GM21423 (cell line): ENCODE data around the gene MTTP.

Experiments used
- ATAC-seq: cut with Tn5 transposase; IDR thresholded peaks from one replicate; pipeline ENCODE4 v1.9.1; 2021; ENCODE audit warnings: mild to moderate bottlenecking, moderate library complexity; ENCODE audit not compliant: unreplicated experiment

MTTP gene

DNA sequence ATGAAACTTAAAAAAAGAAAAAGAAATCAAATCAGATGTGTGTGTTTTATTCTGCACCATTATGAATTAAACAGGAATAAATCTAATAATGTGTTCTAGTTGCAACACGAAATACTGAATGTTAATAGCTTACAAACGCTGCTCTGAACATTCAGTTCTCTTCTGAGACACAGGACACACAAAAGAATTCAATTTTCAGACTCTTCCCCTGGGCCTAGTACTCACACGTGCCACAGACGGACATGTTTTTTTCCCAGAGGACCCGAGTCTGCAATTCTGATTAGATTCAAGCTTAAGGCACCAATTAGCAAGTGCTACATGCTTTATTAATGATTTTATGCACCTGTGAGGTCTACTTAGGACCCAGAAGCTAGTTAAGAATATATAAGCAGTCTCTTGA is 62.5 kb downstream of the MTTP start:
- ATAC-seq, result no peak

DNA sequence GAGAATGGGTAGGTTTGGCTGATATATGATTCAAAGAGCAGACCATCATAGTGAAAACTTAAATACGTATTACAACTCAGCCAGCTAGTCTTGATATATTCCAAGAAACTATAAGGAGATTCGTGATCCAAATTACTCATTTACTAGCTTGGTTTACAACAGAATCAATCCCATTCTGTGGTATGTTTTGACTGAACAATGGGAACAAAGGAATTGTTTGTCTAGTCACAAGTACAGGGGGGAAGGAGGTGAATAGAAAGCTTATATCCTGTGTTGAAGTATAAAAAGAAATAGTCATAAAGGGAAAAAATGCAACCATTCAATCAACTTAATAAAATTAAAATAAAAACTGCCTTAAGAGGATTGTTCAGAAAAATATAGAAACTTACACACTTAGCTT is 66.1 kb downstream of the MTTP start:
- ATAC-seq, result no peak

DNA sequence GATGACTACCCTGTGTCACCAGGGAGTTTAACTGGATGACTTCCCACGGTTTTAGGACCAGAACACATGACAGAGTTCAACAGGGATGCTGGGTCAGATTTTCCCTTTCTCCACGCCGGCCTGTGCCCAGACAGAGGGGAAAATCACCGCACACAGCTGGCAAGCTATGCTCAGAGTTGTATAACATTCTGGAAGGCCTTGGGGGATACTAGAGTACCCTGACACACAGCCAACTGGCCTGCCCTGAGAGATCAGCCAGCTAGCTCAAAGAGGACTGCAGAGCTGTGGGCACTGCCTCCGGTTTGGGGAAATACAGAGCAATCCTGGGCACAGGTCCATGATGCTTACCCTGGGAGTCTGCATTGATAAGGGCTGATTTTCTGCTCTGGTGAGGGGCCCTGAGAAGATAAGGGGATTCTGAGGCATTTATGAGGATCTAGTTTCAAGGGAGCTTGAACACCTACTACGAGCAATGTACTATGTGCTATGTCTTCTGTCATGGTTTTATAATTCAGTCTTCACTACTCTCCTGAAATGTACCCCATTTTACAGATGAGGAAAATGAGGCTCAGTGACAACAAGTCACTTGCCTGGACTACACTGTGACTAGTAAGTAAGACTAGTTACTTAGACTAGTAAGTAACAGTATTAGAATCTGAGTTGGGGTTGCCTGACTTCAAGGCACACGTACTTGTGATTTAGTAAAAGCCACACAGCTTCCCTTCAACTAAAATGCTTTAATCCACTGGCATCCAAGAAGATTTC is 68.3 kb downstream of the MTTP start:
- ATAC-seq, result no peak

GRCh38 chr4:99644453-99644852 is 69.8 kb downstream of the MTTP start:
- ATAC-seq, result no peak

DNA sequence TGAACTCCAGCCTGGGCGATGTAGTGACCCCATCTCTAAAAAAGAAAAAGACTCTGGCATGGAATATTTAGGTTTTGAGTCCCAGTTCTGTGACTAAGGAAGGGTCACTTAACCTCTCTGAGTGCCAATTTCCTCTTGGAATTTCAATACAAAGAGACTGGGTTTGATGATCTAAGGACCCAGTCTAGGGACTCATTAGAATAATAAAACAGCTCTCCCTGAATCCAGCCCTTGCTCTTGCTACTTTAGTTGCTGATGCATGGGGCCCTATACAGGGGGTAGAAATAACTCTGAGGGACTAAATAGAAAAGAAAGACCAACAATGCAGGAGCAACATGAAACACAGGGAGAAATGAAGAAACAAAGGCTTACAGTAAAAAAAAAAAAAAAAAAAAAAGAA is 70.4 kb downstream of the MTTP start:
- no peak for ATAC-seq

DNA sequence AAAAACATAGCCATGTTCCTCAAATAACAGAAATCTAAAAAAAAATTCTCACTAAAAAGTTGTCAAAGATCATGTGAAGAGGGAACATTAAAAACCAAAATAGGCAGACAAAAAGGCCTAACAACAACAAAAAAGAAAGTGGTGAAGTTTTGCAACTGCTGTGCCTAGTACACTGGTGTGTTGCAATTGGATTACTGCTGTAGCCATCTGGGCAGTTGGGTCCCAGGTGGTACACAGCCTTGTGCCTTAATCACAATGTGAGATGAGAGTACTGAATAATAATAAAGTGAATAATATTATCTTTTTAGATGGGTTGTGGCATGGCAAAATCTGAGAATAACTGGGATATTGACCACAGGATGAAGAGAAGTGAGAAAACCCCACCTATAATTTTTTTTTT is 71.0 kb downstream of the MTTP start:
- ATAC-seq, result no peak

DNA sequence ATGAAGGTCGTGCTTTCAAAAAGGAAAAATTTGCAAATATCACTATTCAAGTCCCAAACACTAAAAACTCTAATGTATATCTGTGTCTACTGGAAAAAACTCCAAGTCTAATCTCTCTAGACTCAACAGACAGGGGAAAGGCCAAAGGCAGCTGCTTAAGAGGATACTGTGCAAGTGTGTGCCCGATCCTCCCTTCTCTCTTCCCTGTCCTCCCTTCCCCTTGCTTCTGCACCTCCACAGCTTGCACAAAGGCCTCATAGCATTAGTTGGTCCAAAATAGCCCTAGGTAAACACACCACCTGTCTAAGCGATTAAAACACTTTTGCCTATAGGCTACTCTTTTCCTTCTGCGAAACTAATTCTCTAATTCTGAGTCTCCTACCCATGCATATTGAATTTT is 72.4 kb downstream of the MTTP start:
- no peak for ATAC-seq

- no peak for ATAC-seq
Observed at GRCh38 chr4:99648321-99648720, 73.7 kb downstream of the MTTP start.

- ATAC-seq, result no peak
Observed at GRCh38 chr4:99649208-99649607, 74.6 kb downstream of the MTTP start.

DNA sequence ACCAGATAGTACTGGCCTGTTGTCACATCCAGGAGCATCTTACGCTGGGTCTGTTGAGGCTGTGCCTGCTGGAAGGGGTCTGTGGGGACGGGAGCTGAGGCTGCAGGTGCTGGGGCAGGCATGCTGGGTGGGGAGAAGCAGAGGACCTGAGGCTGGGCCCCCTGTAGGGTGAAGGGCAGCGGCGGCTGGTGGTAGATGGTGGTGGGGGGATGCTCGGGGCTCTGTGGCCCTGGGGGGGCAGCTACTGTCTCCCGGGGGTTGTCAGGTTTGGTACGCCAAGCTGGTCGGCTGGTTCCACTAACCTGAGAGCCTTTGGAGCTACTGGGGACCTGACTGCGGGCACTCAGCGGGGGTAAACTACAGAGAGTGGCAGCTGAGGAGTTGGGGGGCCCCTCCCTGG is 75.2 kb downstream of the MTTP start:
- ATAC-seq, result no peak

DNA sequence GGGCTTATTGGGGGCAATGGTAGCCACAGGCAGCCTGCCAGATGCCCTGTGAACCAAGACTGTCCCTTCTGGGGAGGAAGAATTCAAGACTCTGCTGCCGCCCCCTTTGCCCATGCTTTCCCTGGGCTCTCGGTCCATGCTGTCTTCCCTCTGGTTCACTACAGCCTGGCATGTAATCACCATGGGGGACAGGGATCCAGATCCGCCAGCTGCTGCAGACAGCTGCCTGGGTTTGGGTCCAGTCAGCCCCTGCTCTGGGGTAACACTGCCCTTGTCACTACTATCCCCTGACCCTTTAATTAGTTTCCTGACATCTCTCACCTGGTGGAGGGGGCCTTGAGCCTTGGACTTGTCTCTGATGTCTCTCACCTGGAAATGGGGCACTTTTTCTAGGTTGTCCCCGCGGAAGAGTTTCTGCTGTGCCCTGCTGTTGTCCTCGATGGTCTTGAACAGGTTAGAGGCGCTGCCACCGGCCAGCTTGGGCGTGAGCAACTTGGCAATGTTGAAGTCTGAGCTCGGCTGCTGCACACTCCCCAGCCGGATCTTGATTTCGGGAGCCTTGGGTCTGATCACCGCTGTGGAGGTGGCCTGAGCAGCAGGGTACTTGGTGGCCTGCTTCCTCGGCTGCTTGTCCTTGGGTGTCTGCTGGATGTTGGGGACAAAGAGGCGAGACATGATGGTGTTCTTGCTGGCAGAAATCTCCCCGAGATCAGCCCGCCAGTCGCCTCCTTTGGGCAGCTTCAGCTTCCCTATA is 76.6 kb downstream of the MTTP start:
- no peak for ATAC-seq

DNA sequence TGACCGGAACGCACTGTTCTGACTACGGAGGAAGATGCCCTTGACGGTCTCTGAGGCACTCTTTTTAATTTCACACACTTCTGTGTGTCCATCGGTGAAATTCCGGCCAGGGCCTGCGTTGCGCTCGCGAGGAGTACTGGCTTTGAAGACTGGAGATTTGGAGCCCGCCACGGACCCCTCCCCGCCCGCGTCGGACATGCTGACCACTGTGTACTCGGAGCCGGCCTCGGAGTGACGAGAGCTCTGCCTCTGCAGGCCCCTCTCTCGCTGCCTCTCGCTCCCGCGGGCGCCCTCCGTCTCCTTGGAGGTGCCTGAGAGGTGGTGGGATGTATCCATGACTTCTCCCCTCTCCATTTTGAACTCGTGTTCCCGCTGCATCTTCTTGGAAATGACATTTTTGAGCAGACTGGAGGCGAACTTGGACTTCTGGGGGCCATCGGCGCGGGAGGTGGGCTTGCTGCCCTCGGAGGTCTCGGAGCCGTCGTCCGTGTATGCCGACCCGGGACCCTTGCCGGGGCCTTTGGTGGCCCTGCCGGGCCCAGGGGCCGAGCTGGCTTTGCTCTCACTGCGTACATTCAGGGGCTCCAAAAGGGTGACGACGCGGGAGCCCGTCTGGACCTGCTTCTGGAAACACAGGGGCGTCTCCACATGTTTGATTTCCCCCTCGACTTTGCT is 77.3 kb downstream of the MTTP start:
- no peak for ATAC-seq

DNA sequence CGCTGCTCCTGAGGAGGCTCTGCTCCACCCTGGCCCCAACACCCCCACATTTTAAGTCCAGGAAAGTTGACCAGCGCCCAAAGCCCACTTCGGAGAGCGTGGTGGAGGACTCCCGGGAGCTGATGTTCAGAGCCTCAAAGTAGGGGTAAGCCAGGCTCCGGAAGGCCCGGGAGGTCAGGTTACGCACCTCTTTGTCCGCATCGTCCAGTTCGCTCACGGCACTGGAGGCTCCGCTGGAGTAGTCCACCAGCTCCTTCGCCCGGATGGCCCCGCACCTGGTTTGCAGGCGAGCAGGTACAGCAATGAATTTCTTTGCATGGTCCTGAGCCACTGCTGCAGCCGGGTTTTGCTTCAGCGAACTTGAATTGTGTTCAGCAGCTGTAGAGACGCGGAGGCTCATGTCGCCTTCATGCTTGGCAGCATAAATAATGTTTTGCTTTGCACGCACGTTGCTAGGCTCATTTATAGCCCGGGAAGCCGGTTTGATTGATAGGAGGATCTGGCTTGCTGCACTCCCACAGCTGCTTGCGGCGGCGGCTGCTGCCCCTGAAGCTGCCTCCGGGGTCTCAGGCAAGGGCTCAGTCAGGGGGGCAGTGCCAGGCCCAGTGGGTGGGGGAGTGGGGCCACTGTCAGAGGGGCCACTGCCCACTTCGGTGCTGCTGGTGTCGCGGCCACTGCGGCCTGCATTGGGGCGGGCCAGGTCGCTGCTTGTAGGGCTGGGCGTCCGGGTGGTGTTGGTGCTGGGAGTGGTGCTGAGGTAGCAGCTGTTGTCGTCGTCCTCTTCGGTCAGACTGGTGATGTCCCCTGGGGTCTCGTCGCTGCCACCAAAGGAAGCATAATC is 78.2 kb downstream of the MTTP start:
- ATAC-seq, result no peak

DNA sequence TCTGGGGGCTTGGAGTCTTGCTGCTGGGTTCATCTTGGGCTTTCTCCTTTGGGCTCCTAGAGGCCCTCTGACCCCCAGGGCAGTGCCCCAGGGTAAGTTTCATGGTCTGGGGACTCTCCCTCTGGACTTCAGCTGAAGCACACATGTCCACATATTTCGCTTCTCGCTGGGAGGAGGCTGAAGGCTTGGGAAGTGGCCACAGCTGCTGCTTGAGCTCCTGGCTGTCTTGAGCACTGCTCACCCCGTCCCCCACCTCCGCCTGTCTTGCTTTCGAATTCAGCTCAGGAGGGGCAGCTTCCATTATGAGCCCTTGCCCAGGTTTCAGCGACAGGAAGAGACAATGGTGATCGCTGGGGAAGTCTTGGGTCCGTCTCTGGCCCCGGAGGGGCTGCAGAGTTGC is 79.3 kb downstream of the MTTP start:
- ATAC-seq, result no peak

DNA sequence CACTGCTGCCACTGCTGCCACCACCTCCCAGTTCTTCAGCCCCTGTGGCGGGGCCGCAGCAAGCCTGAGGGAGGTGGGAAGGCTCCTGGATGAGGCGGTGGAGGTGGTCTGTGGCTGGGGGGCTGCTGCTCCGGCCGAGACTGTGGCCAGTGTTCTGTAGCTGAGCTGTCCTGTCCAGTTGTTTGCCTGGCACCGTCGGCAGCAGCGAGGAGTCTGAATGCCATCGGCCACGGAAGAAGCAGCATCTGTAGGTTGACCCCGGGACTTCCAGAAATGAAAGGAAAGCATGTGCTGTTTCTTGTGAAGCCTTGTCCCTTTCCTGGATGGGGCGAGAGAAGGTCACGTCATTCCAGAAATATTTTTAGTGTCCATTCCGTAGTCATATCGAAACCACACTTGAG is 79.7 kb downstream of the MTTP start:
- no peak for ATAC-seq

- no peak for ATAC-seq
Observed at GRCh38 chr4:99655308-99656081, 80.9 kb downstream of the MTTP start.

GRCh38 chr4:99657798-99658197 is 83.2 kb downstream of the MTTP start, which contains the start of gene C4orf54:
TSS of gene C4orf54 (minus strand) at chr4:99657828. CDS start at chr4:99654648, 3,180 bp downstream.
- no peak for ATAC-seq

- ATAC-seq, result no peak
Observed at GRCh38 chr4:99658666-99659065, 84.0 kb downstream of the MTTP start.

GRCh38 chr4:99661907-99662306 is 87.3 kb downstream of the MTTP start:
- ATAC-seq, result no peak

DNA sequence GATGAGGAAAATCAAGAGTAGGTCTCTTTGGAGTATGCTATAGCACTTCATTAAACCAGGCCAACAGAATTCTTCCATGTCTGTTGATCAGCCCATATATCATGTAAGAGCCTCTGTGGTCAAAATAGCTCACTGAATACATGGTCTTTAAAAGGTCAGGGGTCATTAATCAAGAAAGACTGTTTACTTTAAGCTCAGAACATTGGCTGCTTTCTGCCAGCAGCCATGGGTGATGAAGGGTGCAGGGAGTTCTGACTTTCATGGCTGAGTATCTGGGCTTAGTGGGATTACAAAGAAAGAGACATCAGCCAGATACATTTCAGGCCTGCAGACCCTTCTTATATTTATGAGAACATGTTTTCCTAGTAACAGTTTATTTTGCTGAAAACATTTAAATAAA is 90.1 kb downstream of the MTTP start:
- no peak for ATAC-seq
